ENCODE data around the gene MAPK12. TPM values are rescaled to one million over a fixed set of nuclear protein-coding genes. Genes with fewer than 3 reads are reported as not detected.

MAPK12 gene
- total and polyA plus RNA-seq, 9 of the 15 experiments (the other 6 are each of a cell fraction or from before 2014, with no cell fraction given) = 0.79 to 71.5 (median 32.8) TPM

- TF ChIP-seq KAT8 (IDR thresholded peaks at IDR 0.05; ENCODE audit: low read depth) = no peak
- no peak for TF ChIP-seq CGGBP1 (CRISPR knock-in tag; IDR thresholded peaks at IDR 0.05)
- no peak for TF ChIP-seq PTBP1 (IDR thresholded peaks at IDR 0.05; ENCODE audit: low read depth, low read length)
- no peak for TF ChIP-seq MYNN (IDR thresholded peaks at IDR 0.05)
- no peak for TF ChIP-seq MYNN (CRISPR knock-in tag; IDR thresholded peaks at IDR 0.05)
- no peak for TF ChIP-seq GTF2B (IDR thresholded peaks at IDR 0.05; ENCODE audit: extremely low read depth, insufficient read length)
- 0 out of 2 replicates have a peak, but pooled peaks have one; percentile 22 for TF ChIP-seq MAX (CRISPR knock-in tag; IDR thresholded peaks at IDR 0.05)
- TF ChIP-seq ZNF23 (CRISPR knock-in tag; IDR thresholded peaks at IDR 0.05) = no peak
- TF ChIP-seq PCBP2 (IDR thresholded peaks at IDR 0.05; ENCODE audit: low read depth, low read length, poor library complexity, severe bottlenecking) = no peak
- TF ChIP-seq ZNF75A (CRISPR knock-in tag; IDR thresholded peaks at IDR 0.05) = no peak
- TF ChIP-seq TFAP4 (CRISPR knock-in tag; IDR thresholded peaks at IDR 0.05; ENCODE audit: borderline replicate concordance) = 0 out of 2 replicates have a peak, but pooled peaks have one; percentile 5
- no peak for TF ChIP-seq ERF (CRISPR knock-in tag; IDR thresholded peaks at IDR 0.05)
- TF ChIP-seq ARID4B (CRISPR knock-in tag; IDR thresholded peaks at IDR 0.05) = peak; percentile 18; the same call in 1 of the 2 replicates
- TF ChIP-seq TAF15 (IDR thresholded peaks at IDR 0.05; ENCODE audit: low read depth, low read length) = peak; percentile 12; the same call in 1 of the 2 replicates
- no peak for TF ChIP-seq THRB (CRISPR knock-in tag; conservative IDR thresholded peaks at IDR 0.05)
- no peak for TF ChIP-seq ZHX1 (conservative IDR thresholded peaks at IDR 0.05; ENCODE audit: low read length)
Observed at GRCh38 chr22:50250249-50250554, 11.3 kb downstream of the MAPK12 start (continued).
